NCI-H1436 treated with DMSO at 0.1 percent for 48 hours (cell line): Measurements from ENCODE around the gene RFNG.
A peak's percentile ranks its signal among the peaks of the same experiment; 100 is the strongest.
"Not testable (repeated sequence)": the region's sequence is repeated elsewhere in the genome, so short reads cannot be mapped to it uniquely, and the experiment has no call there.

Experiments
- DNase-seq: peaks from one replicate; lab custom pipeline; 2025; lab: John Stamatoyannopoulos, UW

RFNG gene

DNA sequence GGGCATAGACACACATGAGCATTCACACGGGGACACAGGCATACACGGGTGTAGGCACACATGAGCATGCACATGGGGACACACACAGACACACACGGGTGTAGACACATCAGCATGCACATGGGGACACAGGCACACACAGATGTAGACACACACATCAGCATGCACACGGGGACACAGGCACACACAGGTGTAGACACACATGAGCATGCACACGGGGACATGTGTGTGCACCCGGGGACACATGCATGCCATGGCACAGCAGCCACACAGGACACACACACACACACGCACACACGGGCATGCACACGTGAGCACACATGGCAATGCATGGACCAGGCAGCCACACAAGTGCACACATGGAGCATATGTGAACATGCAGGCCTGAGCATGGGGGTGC, 9.0 kb downstream of the RFNG start:
- DNase-seq = no peak

DNA sequence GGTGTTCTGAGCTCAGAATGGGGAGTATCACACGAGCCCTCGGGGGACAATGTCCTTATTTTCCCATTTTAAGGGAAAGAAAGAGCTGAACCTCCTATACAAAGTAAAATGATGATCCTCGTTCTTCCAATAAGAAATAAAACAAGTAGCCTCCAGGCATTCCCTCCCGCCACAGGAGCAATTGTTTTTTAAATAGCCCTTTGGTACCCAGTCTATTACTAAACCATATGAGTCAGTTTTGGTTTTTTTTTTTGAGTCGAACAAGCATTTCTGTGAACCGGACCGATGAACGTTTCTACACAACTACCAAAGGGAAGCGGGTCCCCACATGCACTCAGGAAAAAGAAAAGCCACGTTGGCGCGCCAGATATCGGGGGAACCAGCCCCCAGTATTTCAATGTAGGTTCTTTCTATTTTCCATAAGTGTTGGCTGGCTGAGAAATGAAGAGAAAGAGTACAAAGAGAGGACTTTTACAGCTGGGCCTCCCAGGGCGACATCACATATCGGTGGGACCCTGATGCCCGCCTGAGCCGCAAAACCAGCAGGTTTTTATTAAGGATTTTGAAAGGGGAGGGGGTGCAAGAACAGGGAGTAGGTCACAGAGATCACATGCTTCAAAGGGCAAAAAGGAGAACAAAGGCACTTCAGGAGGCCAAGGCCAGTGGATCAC, 10.3 kb downstream of the RFNG start:
- DNase-seq = no peak

DNA sequence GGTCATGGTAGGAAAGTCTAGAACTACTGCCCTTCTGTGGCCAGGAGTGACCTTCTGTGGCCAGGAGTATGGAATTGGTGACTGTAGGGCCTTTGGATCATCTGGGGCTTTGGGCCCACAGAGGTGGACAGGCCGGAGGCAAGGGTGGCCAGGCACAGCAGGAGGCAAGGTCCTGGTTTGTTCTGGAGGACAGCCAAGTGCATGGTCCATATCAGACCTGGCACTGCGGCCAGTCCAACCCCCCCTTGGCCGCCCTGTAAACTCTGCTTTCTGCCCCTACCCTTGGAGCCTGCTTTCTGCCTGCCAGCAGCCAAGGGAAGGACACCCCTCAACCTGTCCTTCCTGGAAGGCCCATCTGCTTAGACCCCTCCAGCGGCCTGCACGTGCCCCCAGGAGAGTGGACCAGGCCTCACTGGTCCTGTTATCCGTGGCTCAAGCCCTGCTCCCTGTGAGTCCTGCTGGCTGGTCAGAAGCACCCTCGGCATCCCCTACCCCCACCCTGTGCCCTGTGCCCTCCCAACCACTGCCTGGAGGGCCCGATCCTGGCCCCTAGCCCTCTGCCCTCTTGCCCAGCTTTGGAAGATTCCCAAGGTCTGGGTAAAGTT, 11.8 kb downstream of the RFNG start:
- DNase-seq = no peak

DNA sequence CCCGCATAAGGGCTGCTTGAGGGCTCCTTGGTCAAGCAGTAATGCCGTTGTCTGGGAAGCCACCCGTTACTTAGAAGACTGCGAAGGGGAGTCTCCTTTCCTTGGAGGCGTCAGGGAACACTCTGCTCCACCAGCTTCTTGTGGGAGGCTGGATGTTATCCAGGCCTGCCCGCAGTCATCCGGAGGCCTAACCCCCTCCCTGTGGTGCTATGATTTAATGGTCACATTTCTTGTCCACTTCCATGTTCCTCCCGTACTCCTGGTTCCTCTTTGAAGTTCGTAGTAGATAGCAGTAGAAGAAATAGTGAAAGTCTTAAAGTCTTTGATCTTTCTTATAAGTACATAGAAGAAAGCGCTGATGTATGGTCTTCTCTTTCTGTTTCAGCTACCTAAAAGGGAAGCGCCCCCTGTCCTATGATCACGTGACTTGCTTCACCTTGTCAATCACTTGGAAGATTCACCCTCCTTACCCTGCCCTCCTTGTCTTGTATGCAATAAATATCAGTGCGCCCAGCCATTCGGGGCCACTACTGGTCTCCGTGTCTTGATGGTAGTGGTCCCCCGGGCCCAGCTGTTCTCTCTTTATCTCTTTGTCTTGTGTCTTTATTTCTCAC, 12.7 kb downstream of the RFNG start:
- not testable (repeated sequence) for DNase-seq

DNA sequence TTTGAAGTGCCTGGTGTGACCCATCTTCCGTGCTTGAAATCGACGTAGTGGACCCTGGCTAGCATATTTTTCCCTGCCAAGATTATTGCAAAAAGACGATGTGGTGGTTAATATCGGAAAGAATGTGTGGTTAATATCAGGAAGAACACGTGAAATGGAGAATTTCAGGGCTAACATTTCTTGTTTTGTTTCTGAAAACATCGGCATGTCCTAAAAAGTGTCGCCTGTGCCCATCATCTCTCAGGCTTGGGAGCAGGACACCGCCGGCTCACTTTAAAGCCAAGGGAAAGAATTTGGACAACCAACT, 13.8 kb downstream of the RFNG start:
- no peak for DNase-seq

DNA sequence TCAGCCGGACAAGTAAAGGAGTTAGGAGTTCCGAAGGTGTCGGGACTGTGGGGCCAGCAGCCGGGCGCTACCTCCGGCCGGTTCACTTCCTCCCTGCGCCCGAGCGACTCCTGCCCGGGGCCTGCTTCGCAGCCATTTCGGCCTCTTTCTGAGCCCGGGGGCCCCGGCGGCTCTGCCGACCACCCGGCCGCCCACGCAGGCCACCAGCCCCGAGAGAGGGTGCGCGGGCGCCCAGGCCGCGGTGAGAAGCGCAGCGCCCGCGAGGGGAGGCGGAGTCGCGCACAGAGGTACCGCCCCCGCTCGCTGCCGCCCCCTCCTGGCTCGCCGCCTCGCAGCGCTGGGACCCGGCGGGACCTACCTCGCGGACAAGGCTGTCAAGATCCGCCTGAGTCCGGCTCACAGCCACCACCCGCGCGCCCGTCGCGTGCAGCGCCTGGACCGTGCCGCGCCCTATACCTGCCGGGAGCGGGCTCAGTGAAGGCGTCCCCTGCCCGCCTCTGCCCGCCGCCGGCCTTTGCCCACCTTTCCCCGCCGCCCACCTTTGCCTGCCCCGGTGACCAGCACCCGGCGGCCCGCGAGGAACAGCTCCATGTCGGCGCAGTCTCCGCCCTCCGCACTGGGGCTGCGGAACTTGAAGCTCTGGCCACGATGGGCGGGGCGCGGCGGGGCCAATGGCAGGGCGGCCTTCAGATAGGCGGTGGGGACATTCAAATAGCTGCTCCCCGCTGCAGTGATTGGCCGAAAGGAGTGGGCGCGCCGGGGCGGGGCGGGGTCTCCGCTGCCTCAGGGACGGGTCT, 14.3 kb downstream of the RFNG start, which contains the start of gene DCXR:
Gene DCXR (minus strand): TSS at position 606 of the 797 bp plus-strand sequence. CDS start 15 bp downstream, at position 591.
- peak; percentile 84 for DNase-seq

DNA sequence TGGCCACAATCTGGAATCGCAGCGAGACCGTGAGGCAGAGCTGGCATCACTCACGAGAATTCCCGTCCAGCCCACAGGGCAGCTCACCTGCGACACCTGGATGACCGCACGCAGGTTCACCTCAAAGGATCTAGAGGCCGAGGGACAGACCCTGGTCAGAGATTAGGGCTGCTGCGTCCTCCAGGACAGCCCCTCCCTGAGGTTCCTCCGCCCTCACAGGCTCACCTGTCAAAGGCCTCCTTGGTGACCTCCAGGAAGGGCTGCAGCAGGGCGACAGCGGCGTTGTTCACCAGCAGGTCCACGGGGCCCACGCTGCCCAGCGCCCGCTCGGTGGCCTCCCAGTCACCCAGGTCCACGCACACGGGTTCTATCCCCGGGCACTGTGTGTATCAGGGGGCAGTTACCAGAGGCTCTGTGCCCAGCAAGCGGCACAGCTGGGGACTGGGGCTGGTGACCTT, 14.9 kb downstream of the RFNG start:
- no peak for DNase-seq

DNA sequence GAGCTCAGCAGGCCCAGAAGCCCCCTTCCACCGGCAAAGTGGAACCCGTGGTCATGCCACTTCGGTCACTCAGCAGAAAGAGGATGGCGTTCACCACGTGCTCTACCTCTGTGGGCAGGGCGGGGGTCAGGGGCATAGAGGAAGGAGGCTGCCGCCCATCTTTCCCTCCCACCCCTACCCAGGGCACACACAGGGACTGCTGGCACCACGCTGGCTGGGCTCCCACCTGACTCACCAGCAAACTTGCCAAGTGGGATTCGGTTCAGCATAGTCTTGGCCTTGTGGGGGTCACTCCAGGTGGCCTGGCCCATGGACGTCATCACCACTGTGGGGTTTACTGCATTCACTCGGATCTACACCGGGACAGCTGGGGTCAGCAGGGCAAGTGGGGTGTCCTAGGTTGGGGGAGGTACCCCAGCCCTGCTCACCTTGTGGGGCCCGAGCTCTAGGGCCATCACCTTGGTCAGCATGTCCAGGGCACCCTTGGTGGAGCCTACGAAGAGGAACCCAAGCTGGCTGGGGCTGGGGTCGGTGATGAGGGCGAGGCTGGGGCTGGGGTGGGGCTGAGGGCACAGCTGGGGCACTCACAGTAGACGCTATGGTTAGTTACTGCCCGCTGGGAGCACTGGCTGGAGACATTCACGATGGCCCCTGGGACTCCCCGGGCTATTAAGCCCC, 15.5 kb downstream of the RFNG start:
- DNase-seq = no peak

DNA sequence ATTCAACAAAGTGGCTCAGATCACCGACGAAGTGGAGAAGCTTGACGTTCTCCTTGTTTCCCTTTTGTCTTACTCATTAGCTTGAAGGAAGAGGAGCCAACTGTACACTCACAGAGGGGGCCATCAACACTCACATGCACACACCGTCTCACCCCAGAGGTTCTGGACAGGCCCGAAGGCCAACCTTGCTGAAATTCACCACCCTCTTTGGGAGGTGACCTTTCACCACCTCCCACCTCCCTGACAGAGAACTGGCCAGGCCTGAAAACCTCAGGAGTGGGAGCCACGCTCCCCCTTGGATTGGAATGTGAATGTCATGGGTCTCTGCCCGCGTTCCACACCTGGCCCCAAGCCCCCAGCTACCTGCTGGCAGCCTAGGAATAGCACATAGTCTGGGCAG, 16.1 kb downstream of the RFNG start:
- no peak for DNase-seq

DNA sequence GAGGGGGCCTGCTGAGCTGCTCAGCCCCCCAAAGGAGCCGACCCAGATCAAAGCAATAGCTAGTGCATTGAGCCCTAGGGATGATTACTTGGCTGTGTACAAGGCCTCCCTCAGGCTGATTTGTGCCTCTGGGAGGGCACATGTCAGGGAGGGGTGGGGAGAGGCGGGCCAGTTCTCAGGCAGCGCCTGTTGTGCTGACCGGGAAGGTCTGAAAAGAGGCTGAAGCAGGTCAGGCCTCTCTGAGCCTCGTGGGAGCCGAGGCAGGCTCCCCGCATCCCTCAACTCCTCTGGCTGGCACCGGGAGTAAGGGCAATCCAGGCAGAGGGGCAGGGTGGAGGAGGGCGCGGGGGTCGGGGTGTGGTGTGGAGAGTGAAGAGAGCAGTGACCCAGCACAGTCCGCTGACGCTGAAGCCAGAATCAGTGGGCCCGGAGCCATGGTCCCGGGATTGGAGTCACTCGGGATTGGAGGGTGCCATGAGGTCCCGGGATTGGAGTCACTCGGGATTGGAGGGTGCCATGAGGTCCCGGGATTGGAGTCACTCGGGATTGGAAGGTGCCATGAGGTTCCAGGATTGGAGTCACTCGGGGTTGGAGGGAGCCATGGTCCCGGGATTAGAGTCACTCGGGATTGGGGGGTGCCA, 17.1 kb downstream of the RFNG start:
- DNase-seq = no peak

DNA sequence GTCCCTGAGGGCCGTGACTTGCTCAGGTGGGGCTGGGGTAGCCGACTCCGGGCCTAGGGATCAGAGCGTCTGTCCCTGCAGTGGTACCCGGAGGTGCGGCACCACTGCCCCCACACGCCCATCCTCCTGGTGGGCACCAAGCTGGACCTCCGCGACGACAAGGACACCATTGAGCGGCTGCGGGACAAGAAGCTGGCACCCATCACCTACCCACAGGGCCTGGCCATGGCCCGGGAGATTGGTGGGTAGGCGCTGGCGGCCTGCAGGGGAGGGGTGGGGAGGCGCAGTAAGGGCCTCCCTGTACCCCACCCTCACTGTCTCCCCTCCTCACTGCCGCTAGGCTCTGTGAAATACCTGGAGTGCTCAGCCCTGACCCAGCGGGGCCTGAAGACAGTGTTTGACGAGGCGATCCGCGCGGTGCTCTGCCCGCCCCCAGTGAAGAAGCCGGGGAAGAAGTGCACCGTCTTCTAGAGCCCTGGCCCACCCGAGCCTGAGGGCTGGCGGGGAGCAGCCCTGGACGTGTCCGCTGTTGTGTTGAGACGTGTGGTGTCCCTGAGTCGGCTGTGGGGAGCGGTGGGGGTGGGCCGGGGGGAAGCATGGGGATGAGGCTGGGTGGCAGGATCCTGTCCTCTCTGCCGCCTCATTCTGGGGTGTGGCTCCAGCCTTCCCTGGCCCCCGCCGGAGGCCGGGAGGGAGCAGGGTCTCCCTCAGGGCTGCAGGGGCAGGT, 18.1 kb downstream of the RFNG start:
- no peak for DNase-seq

DNA sequence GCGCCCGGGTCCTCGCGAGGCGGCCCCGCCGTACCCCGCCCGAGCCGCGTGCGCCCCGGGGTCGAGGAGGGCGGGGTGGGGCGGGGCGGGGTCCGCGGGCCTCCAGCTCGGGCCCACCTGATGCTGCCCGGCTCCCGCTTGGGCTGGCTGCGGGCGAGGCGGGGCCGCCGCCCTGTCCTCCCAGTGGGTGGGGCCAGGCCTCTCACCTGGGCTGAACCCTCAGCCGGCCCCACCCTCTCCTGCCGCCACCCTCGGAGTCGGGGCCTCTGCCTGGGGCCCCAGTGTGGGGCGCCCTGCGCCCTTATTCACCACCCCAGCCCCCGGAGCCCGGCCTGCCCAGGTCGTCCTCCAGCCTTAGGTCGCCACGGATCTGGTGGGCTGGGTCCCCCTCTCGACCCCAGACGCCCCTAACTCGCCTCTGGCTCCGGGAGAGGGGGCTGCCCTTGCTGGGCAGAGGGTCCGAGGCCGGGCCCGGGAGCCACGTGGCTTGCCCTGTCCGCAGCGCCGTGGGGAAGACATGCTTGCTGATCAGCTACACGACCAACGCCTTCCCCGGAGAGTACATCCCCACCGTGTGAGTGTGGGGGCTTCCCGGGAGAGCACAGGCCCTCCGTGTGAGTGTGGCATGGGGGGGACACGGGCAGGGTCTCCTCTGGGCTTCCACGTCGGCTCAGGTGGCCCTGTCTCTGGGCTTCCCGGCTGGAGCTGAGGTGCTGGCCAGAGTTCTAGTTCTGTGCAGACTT, 19.6 kb downstream of the RFNG start:
- no peak for DNase-seq

DNA sequence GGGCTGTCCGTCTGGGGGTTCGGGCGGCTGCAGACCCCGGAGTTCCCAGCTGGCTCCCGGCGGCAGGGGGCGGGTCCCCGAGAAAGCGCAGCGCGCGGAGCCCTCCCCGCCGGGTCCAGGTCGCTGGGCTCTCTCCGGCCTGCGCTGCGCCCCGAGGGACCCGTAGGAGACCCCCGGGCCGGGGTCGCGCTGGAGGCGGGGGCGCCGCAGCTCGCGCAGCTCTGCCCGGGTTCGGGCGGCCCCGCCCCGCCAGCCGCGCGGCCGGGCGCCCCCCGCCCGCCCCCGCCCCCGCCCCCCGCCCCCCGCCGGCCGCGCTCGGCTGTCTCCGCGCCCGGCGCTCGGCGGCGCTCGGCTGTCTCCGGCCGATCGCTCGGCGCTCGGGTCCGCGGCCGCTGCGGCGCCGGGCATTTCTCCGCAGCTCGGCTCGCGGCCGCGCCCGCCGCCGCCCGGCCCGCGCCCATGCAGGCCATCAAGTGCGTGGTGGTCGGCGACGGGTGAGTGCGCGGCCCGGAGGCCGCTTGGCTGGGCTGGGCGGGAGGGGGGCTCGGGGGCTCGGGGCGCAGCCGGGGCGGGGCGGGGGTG, 20.2 kb downstream of the RFNG start, which contains the start of gene RAC3:
Gene RAC3 (plus strand): TSS at position 376 of the 582 bp plus-strand sequence. CDS start 84 bp downstream, at position 460.
- DNase-seq = no peak

DNA sequence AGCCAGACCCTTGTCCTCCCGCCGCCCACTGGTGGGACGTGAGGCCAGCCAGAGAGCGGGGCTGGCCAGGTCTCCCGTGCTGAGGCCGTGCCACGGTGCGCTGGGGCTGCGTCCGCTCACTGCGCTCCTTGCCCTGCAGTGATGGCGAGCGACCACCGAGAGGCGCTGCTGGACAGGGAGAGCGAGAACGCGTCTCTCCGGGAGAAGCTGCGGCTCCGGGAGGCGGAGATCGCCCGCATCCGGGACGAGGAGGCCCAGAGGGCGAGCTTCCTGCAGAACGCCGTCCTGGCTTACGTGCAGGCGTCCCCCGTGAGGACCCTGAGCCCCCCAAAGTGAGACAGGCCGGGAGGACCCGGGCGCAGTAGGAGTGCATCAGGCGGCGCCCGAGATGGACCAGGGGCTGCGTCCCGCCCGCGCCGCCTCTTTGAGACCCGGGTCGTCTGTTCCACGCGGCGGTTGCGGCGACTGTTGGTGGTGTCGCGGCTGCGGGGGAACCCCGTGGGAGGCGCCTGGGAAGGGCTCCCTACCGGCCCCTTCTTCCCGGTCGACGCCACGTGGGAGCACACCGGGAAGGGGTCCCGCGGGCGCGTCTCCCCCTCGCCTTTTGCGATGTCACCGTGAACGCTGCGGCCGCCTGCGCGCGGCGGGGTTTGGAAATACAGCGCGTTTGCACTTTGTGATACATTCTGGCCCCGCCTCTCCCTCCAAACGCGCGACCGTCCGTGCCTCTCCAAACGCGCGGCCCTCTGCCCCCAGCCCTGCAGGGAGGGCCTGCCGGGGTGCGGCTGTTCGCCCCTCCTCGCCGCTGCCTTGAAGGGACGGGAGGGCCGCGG, 20.9 kb downstream of the RFNG start:
- no peak for DNase-seq

DNA sequence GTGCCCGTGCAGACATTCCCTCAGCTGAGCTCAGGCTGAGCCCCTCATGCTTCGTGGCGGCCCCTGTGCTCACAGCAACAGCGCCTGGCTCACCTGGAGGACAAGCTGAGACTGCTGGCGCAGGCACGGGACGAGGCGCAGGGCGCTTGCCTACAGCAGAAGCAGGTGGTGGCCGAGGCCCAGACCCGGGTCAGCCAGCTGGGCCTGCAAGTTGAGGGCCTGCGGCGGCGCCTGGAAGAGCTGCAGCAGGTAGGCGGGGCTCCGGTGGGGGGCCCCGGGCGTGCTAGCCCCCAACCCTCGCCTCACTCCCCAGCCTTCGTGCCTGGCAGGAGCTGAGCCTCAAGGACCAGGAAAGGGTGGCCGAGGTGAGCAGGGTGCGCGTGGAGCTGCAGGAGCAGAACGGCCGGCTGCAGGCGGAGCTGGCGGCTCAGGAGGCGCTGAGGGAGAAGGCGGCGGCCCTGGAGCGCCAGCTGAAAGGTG, 21.6 kb downstream of the RFNG start:
- no peak for DNase-seq

DNA sequence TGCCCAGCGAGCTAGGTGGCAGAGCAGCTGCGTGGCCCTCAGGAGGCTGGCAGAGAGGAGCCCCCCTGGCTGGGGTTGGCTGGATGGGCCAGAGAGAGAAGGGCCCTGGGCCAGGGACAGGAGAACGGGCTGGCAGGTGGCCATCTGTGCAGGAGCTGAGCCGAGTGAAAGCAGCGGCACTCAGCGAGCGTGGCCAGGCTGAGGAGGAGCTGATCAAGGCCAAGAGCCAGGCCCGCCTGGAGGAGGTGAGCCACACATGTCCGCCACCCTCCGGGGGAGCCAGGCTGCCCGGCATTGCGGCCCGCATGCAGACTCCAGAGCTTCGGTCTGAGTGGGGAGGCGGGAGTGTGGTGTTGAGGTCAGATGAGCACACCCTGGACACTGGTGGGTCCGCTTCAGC, 22.2 kb downstream of the RFNG start:
- no peak for DNase-seq

DNA sequence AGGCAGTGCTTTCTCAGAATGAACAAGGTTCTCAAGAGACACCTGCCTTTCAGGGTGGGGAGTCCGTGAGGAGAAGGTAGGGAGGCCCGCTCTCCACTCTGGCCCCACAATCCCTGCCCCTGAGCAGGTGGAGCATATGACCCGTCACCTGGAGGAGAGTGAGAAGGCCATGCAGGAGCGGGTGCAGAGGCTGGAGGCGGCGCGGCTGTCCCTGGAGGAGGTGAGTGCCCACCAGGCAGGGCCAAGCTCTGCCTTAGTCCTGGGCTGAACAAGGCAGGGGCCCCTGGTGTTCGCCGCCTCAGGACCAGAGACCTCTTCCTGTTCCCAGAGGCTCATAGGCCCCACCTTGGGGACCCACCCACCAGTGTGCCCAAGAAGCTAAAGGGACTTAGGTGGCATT, 22.6 kb downstream of the RFNG start:
- DNase-seq = no peak

DNA sequence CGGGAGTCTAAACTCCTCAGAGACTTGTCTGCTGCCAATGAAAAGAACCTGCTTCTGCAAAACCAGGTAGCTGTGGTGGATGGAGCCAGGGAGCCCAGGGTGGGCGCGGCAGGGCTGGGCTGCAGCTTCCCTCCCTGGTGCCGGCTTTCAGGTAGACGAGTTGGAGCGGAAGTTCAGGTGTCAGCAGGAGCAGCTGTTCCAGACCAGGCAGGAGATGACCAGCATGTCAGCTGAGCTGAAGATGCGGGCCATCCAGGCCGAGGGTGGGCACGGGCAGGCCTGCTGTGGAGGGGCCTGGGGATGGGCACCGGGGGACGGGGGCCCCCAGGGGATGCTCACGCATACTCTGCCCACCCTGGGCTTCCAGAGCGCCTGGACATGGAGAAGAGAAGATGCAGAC, 23.4 kb downstream of the RFNG start:
- DNase-seq = no peak
